PC-3 (cell line): ENCODE measurements around the gene SH2D3C.
A peak's percentile ranks its signal among the peaks of the same experiment; 100 is the strongest.

Source experiments
- CTCF ChIP-seq: fragments of 300-600 bp; sonication (generic); conservative IDR thresholded peaks from 2 replicates; pipeline ENCODE4 v1.5.1; 2017; ENCODE audit warnings: antibody characterized with exemption, low read depth, mild to moderate bottlenecking, low read length
- EZH2 ChIP-seq: fragments of 300-600 bp; sonication (generic); IDR thresholded peaks from one replicate; pipeline ENCODE4 v1.6.1; 2017; ENCODE audit warnings: antibody characterized with exemption, mild to moderate bottlenecking, low read length; ENCODE audit not compliant: unreplicated experiment
- EZH2phosphoT487 ChIP-seq: fragments of 300-600 bp; sonication (generic); IDR thresholded peaks from 2 replicates; pipeline ENCODE4 v1.6.1; 2018; ENCODE audit warnings: mild to moderate bottlenecking, antibody characterized with exemption, low read length, borderline replicate concordance

GRCh38 chr9:127805620-127806019 lies 27.2 kb upstream of the SH2D3C start:
- TF ChIP-seq CTCF: peak; percentile 46; the same call in 1 of the 2 replicates
- TF ChIP-seq EZH2: no peak
- no peak for TF ChIP-seq EZH2phosphoT487
